ENCODE results near the gene NAV3.

NAV3 gene

DNA sequence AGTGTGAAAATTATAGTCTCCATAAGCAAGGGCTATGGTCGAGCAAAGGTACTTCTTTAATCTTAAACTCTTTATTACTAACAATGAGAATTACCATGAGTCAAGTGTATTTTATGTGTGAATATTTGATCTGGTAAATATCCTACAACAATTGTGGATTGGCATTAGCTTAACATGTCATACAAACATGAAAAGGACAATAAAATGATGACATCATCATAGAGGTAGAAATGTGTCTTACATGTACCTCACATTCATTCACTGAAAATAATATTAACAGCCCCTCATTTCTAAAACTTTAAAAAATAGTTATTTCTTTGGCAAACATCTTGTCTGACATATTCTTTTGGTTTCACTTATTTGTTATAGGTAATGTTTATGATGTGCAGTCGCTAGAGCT is 355.0 kb downstream of the NAV3 start:
- Histone ChIP-seq H3K4me1 (ENCODE audit: control insufficient read depth, low read length) (no peaks in the 10 kb centered on the region), H4K20me1 (ENCODE audit: control insufficient read depth, insufficient read depth, low read depth, low read length) (no peaks in the 10 kb centered on the region), H3F3A (ENCODE audit: control insufficient read depth, insufficient read depth) (no peaks in the 10 kb centered on the region), H3K27ac (ENCODE audit: low read depth, low read length) (no peak overlapping the region), H3K9me3 (ENCODE audit: control insufficient read depth, insufficient read depth, low read length) (no peaks in the 10 kb centered on the region), H3K79me2 (ENCODE audit: control insufficient read depth, low read length) (no peaks in the 10 kb centered on the region), H3K9me2 (replicated peaks; ENCODE audit: control insufficient read depth, low read length) (no peaks in the 10 kb centered on the region), H3K4me3 (ENCODE audit: low read length) (no peak overlapping the region), H3K27me3 (ENCODE audit: control insufficient read depth, low read length) (peaks cover 6% of the 10 kb centered on the region), H3K4me2 (ENCODE audit: low read length) (no peak overlapping the region), H3K36me3 (ENCODE audit: control insufficient read depth, low read length) (no peaks in the 10 kb centered on the region)
- TF ChIP-seq, protein P1, sequence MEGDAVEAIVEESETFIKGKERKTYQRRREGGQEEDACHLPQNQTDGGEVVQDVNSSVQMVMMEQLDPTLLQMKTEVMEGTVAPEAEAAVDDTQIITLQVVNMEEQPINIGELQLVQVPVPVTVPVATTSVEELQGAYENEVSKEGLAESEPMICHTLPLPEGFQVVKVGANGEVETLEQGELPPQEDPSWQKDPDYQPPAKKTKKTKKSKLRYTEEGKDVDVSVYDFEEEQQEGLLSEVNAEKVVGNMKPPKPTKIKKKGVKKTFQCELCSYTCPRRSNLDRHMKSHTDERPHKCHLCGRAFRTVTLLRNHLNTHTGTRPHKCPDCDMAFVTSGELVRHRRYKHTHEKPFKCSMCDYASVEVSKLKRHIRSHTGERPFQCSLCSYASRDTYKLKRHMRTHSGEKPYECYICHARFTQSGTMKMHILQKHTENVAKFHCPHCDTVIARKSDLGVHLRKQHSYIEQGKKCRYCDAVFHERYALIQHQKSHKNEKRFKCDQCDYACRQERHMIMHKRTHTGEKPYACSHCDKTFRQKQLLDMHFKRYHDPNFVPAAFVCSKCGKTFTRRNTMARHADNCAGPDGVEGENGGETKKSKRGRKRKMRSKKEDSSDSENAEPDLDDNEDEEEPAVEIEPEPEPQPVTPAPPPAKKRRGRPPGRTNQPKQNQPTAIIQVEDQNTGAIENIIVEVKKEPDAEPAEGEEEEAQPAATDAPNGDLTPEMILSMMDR (IDR thresholded peaks at IDR 0.05; ENCODE audit: low read depth, low read length, poor library complexity, severe bottlenecking) = no peak
- TF ChIP-seq EZH2phosphoT487 (IDR thresholded peaks at IDR 0.05; ENCODE audit: borderline replicate concordance, low read length) = no peak

DNA sequence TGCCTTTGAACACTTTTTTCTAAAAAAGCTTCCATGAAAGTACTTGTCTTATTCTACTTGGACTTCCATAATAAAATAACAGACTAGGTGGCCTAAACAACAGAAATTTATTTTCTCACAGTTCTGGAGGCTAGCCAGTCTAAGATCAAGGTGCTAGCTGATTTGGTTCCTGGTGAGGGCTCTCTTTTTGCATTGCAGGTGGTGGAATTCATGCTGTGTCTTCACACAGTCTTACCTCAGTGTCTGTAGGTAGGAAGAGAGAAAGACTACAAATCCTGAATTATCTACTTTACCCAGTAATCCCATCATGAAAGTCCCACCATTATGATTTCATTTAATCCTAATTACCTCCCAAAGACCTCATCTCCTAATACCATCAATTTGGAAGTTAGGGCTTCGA is 356.0 kb downstream of the NAV3 start:
- no peaks in the 10 kb centered on the region for H3K79me2 ChIP-seq (ENCODE audit: control insufficient read depth, low read length)
- H3K27ac ChIP-seq (ENCODE audit: low read depth, low read length) = no peak overlapping the region
- no peaks in the 10 kb centered on the region for H3K4me1 ChIP-seq (ENCODE audit: control insufficient read depth, low read length)
- no peak overlapping the region for H3K4me3 ChIP-seq (ENCODE audit: low read length)
- TF ChIP-seq, protein P1 (IDR thresholded peaks at IDR 0.05; ENCODE audit: low read depth, low read length, poor library complexity, severe bottlenecking) = no peak
- TF ChIP-seq EZH2phosphoT487 (IDR thresholded peaks at IDR 0.05; ENCODE audit: borderline replicate concordance, low read length) = no peak
- H3F3A ChIP-seq (ENCODE audit: control insufficient read depth, insufficient read depth) = no peaks in the 10 kb centered on the region
- no peaks in the 10 kb centered on the region for H3K36me3 ChIP-seq (ENCODE audit: control insufficient read depth, low read length)
- H4K20me1 ChIP-seq (ENCODE audit: control insufficient read depth, insufficient read depth, low read depth, low read length) = no peaks in the 10 kb centered on the region
- H3K27me3 ChIP-seq (ENCODE audit: control insufficient read depth, low read length) = peaks cover 6% of the 10 kb centered on the region
- H3K9me3 ChIP-seq (ENCODE audit: control insufficient read depth, insufficient read depth, low read length) = no peaks in the 10 kb centered on the region
- no peaks in the 10 kb centered on the region for H3K9me2 ChIP-seq (replicated peaks; ENCODE audit: control insufficient read depth, low read length)
- H3K4me2 ChIP-seq (ENCODE audit: low read length) = no peak overlapping the region

DNA sequence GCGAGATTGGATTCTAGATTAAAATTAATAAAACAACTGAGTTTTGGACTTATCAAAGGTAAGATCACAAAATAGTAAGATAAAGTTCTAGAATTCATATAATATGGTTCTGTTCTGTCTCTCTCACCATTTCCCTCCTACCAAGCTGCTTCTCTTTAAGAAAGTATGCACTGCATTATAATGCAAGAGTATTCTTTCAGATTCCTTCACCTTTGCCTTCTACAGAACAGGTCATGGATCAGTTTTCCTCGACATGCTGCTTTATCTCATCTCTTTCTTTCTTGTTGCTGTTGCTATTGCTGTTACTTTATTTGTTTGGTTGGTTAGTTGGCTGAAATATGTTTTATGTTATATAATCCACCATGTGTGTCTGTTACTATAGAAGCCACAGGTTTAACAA is 357.0 kb downstream of the NAV3 start:
- Histone ChIP-seq H4K20me1 (ENCODE audit: control insufficient read depth, insufficient read depth, low read depth, low read length) (no peaks in the 10 kb centered on the region), H3F3A (ENCODE audit: control insufficient read depth, insufficient read depth) (no peaks in the 10 kb centered on the region)

More for the DNA sequence above, 357.0 kb downstream of the NAV3 start:
- Histone ChIP-seq H3K27me3 (ENCODE audit: control insufficient read depth, low read length) (peaks cover 6% of the 10 kb centered on the region), H3K36me3 (ENCODE audit: control insufficient read depth, low read length) (no peaks in the 10 kb centered on the region), H3K9me2 (replicated peaks; ENCODE audit: control insufficient read depth, low read length) (no peaks in the 10 kb centered on the region), H3K4me3 (ENCODE audit: low read length) (no peak overlapping the region), H3K27ac (ENCODE audit: low read depth, low read length) (no peak overlapping the region), H3K9me3 (ENCODE audit: control insufficient read depth, insufficient read depth, low read length) (no peaks in the 10 kb centered on the region), H3K4me1 (ENCODE audit: control insufficient read depth, low read length) (no peaks in the 10 kb centered on the region), H3K79me2 (ENCODE audit: control insufficient read depth, low read length) (no peaks in the 10 kb centered on the region), H3K4me2 (ENCODE audit: low read length) (no peak overlapping the region)
- TF ChIP-seq EZH2phosphoT487 (IDR thresholded peaks at IDR 0.05; ENCODE audit: borderline replicate concordance, low read length) = no peak
- TF ChIP-seq, protein P1 (IDR thresholded peaks at IDR 0.05; ENCODE audit: low read depth, low read length, poor library complexity, severe bottlenecking) = no peak
